Right cardiac atrium (tissue), 5 donors: ENCODE measurements around the gene CKLF. TPM values are rescaled to one million over a fixed set of nuclear protein-coding genes. Genes with fewer than 3 reads are reported as not detected.

Source experiments
- ATAC-seq, 2 donors: fragments of 200-7000 bp; cut with Tn5 transposase; one replicate each; pipeline versions ENCODE4 v1.8.0 to v1.9.1; 2020; ENCODE audit warnings: moderate library complexity in 2 of 2, mild to moderate bottlenecking in 1 of 2
- DNase-seq, 3 donors: peaks; one replicate each; pipeline ENCODE4 v3.0.0-alpha.2; 2020
- H3K27ac ChIP-seq: one replicate; pipeline ENCODE4 v1.5.1; 2013; ENCODE audit warnings: mild to moderate bottlenecking, low read length, control low read depth, moderate library complexity
- H3K27me3 ChIP-seq: one replicate; pipeline ENCODE4 v1.6.1; 2013; ENCODE audit not compliant: control insufficient read depth, insufficient read depth
- H3K4me1 ChIP-seq: one replicate; pipeline ENCODE4 v1.6.1; 2013; ENCODE audit warnings: low read length; ENCODE audit not compliant: control insufficient read depth, insufficient read depth
- H3K4me3 ChIP-seq: one replicate; pipeline ENCODE4 v1.5.1; 2013; ENCODE audit warnings: low read length, control low read depth
- H3K9me3 ChIP-seq: one replicate; pipeline ENCODE4 v1.6.1; 2013; ENCODE audit warnings: low read length; ENCODE audit not compliant: control insufficient read depth
- WGBS: extraction: QIAGEN DNeasy Blood & Tissue Kit; methylation state at CpG from one replicate; pipeline ENCODE4 v1.1.7; 2013; 5-methylcytosine and 5-hydroxymethylcytosine counted together
- intact Hi-C, 4 donors: fragments of 100-400 bp; cut with DNase I; formaldehyde crosslinking; loops; one replicate each; pipeline versions ENCODE4 v1.11.0 to v1.14.0; 2022 to 2023
- polyA plus RNA-seq: library from polyadenylated mRNA; stranded (reverse); fragments of 200-250 nt; gene quantifications from one replicate; pipeline ENCODE4 v1.2.3, GENCODE V29; 2013
- total RNA-seq, 4 donors: library from RNA; stranded (reverse); fragmentation: NEBNext Ultra II Directional; extraction: Animal tissue kit (Norgen Biotek cat#: 25700); gene quantifications; one replicate each; pipeline ENCODE4 v1.2.1, GENCODE V29; 2021
- donor health status: healthy with polysubstance abuse.
- donor health status: DM: no; HTN: yes; CAD: no.
- donor health status: DM: no; HTN: no; CAD: no.
- donor health status: DM: no; HTN: yes; CAD: no; lungs with severe emphysema.
- donor health status: DM: yes; HTN: yes; CAD: no.

The CKLF gene
- total and polyA plus RNA-seq, 5 donors, result 8.9 to 19.0 (median 13.5) TPM

GRCh38 chr16:66574081-66574480 is 21.7 kb downstream of the CKLF start:
- intact Hi-C loops, result no loop called here
- WGBS, result 73% methylated on average over 1 of the region's 1 CpG
- Histone ChIP-seq H3K4me1 (no peaks in the 10 kb centered on the region), H3K27me3 (no peaks in the 10 kb centered on the region), H3K27ac (no peak overlapping the region), H3K4me3 (no peak overlapping the region), H3K9me3 (no peaks in the 10 kb centered on the region)
- no peak for DNase-seq
- ATAC-seq, result no peak

GRCh38 chr16:66574531-66574930 is 22.2 kb downstream of the CKLF start:
- DNase-seq (no peak), ATAC-seq (no peak)
- H3K27ac ChIP-seq, result no peak overlapping the region
- H3K4me3 ChIP-seq, result no peak overlapping the region
- no peaks in the 10 kb centered on the region for H3K27me3 ChIP-seq
- no peaks in the 10 kb centered on the region for H3K9me3 ChIP-seq
- no peaks in the 10 kb centered on the region for H3K4me1 ChIP-seq
- intact Hi-C loops, result no loop called here
- 88% methylated on average over 3 of the region's 3 CpGs for WGBS

GRCh38 chr16:66575060-66575459 is 22.7 kb downstream of the CKLF start:
- WGBS, result 95% methylated on average over 3 of the region's 3 CpGs
- no peak for ATAC-seq
- Histone ChIP-seq H3K27ac (no peak overlapping the region), H3K9me3 (no peaks in the 10 kb centered on the region), H3K27me3 (no peaks in the 10 kb centered on the region), H3K4me1 (no peaks in the 10 kb centered on the region), H3K4me3 (no peak overlapping the region)
- no peak for DNase-seq
- intact Hi-C loops, result no loop called here

GRCh38 chr16:66576296-66576695 is 23.9 kb downstream of the CKLF start:
- no peaks in the 10 kb centered on the region for H3K27me3 ChIP-seq
- intact Hi-C loops, result no loop called here
- H3K4me1 ChIP-seq, result no peaks in the 10 kb centered on the region
- no peaks in the 10 kb centered on the region for H3K9me3 ChIP-seq
- 69% methylated on average over 5 of the region's 5 CpGs for WGBS
- DNase-seq (peak in 1 of 3 donors; percentile 40), ATAC-seq (peak; percentile 29 to 56)
- H3K27ac ChIP-seq, result no peak overlapping the region
- H3K4me3 ChIP-seq, result no peak overlapping the region

- no peaks in the 10 kb centered on the region for H3K4me1 ChIP-seq
- peak within 1 kb of the TSS; percentile 28 for H3K4me3 ChIP-seq
- no peak within 1 kb of the TSS for H3K27ac ChIP-seq
- ATAC-seq, result peak; percentile 28 to 44
- intact Hi-C loops, result no loop called here
- peak in 2 of 3 donors; percentile 67 to 68 for DNase-seq
- H3K9me3 ChIP-seq, result no peaks in the 10 kb centered on the region
- H3K27me3 ChIP-seq, result no peaks in the 10 kb centered on the region
- 21% methylated on average over 77 of the region's 77 CpGs for WGBS
Measured at GRCh38 chr16:66578651-66579531, 26.5 kb downstream of the CKLF start, which contains the start of gene CMTM2. Gene CMTM2 (plus strand): TSS chr16:66579463. CDS start chr16:66579608, 145 bp downstream.

GRCh38 chr16:66580605-66581209 is 28.3 kb downstream of the CKLF start:
- intact Hi-C loops, result no loop called here
- H3K27ac ChIP-seq, result no peak overlapping the region
- H3K4me1 ChIP-seq, result peaks cover under 1% of the 10 kb centered on the region
- no peaks in the 10 kb centered on the region for H3K9me3 ChIP-seq
- ATAC-seq (no peak), DNase-seq (no peak)
- H3K27me3 ChIP-seq, result no peaks in the 10 kb centered on the region
- no peak overlapping the region for H3K4me3 ChIP-seq
- WGBS, result 79% methylated on average over 4 of the region's 4 CpGs

GRCh38 chr16:66581246-66581952 is 29.0 kb downstream of the CKLF start:
- intact Hi-C loops, result no loop called here
- peaks cover 3% of the 10 kb centered on the region for H3K4me1 ChIP-seq
- no peaks in the 10 kb centered on the region for H3K9me3 ChIP-seq
- H3K27ac ChIP-seq, result no peak overlapping the region
- 74% methylated on average over 3 of the region's 3 CpGs for WGBS
- ATAC-seq, result no peak
- no peaks in the 10 kb centered on the region for H3K27me3 ChIP-seq
- no peak for DNase-seq
- no peak overlapping the region for H3K4me3 ChIP-seq

- WGBS, result 53% methylated on average over 10 of the region's 10 CpGs
- peak; percentile 40 to 47 for ATAC-seq
Measured at GRCh38 chr16:66585481-66586239, 33.3 kb downstream of the CKLF start.

GRCh38 chr16:66587881-66588600 is 35.7 kb downstream of the CKLF start:
- ATAC-seq, result no peak
- DNase-seq, result no peak
- peaks cover 3% of the 10 kb centered on the region for H3K4me1 ChIP-seq
- no peaks in the 10 kb centered on the region for H3K9me3 ChIP-seq
- no peak overlapping the region for H3K27ac ChIP-seq
- intact Hi-C loops, result no loop called here
- no peak overlapping the region for H3K4me3 ChIP-seq
- H3K27me3 ChIP-seq, result no peaks in the 10 kb centered on the region
- WGBS, result 58% methylated on average over 7 of the region's 7 CpGs

More at GRCh38 chr16:66585481-66586239, 33.3 kb downstream of the CKLF start:
- H3K9me3 ChIP-seq, result no peaks in the 10 kb centered on the region
- H3K27me3 ChIP-seq, result no peaks in the 10 kb centered on the region
- peaks cover 3% of the 10 kb centered on the region for H3K4me1 ChIP-seq
- DNase-seq, result peak in 1 of 3 donors; percentile 50
- intact Hi-C loops, result no loop called here
- no peak overlapping the region for H3K27ac ChIP-seq
- no peak overlapping the region for H3K4me3 ChIP-seq
